ENCODE results near the gene PDE3A. TPM values are rescaled to one million over a fixed set of nuclear protein-coding genes. Genes with fewer than 3 reads are reported as not detected.

Gene PDE3A
- total RNA-seq, 2 donors from 2014 or later, result 5.5 to 6.2 TPM

GRCh38 chr12:20704860-20705259 lies 336.5 kb downstream of the PDE3A start:
- Histone ChIP-seq H3K4me3 (no peak overlapping the region), H3K4me1 (replicated peaks) (no peaks in the 10 kb centered on the region), H3K36me3 (no peaks in the 10 kb centered on the region), H3K27me3 (replicated peaks; ENCODE audit: insufficient read depth) (no peaks in the 10 kb centered on the region), H3K9me3 (no peaks in the 10 kb centered on the region), H3K27ac (no peak overlapping the region)
- WGBS, result 63% methylated on average over 6 of the region's 6 CpGs
- no peak for TF ChIP-seq CTCF (IDR thresholded peaks at IDR 0.05)
- TF ChIP-seq POLR2AphosphoS5 (IDR thresholded peaks at IDR 0.05), result no peak
- no peak for TF ChIP-seq POLR2A (IDR thresholded peaks at IDR 0.05)
- intact Hi-C loops (cut with DNase I), result no loop called here
- no peak for DNase-seq (ENCODE audit: low spot score)

- Histone ChIP-seq H3K27me3 (replicated peaks; ENCODE audit: insufficient read depth) (no peaks in the 10 kb centered on the region), H3K27ac (no peak overlapping the region), H3K4me1 (replicated peaks) (no peaks in the 10 kb centered on the region), H3K36me3 (no peaks in the 10 kb centered on the region), H3K4me3 (no peak overlapping the region), H3K9me3 (no peaks in the 10 kb centered on the region)
- intact Hi-C loops (cut with DNase I), result no loop called here
- WGBS, result 68% methylated on average over 3 of the region's 3 CpGs
- DNase-seq (ENCODE audit: low spot score), result no peak
- TF ChIP-seq POLR2AphosphoS5 (IDR thresholded peaks at IDR 0.05), result no peak
- TF ChIP-seq CTCF (IDR thresholded peaks at IDR 0.05), result no peak
- TF ChIP-seq POLR2A (IDR thresholded peaks at IDR 0.05), result no peak
Measured at GRCh38 chr12:20711846-20712245, 343.5 kb downstream of the PDE3A start.

GRCh38 chr12:20716037-20716436 lies 347.7 kb downstream of the PDE3A start:
- H3K4me1 ChIP-seq (replicated peaks), result peaks cover 2% of the 10 kb centered on the region
- no peak overlapping the region for H3K27ac ChIP-seq
- DNase-seq (ENCODE audit: low spot score), result no peak
- H3K36me3 ChIP-seq, result no peaks in the 10 kb centered on the region
- no peaks in the 10 kb centered on the region for H3K27me3 ChIP-seq (replicated peaks; ENCODE audit: insufficient read depth)
- intact Hi-C loops (cut with DNase I), result no loop called here
- 48% methylated on average over 2 of the region's 2 CpGs for WGBS
- H3K4me3 ChIP-seq, result no peak overlapping the region
- TF ChIP-seq CTCF (IDR thresholded peaks at IDR 0.05), result peak in 1 of 4 experiments; percentile 11
- no peak for TF ChIP-seq POLR2AphosphoS5 (IDR thresholded peaks at IDR 0.05)
- no peak for TF ChIP-seq POLR2A (IDR thresholded peaks at IDR 0.05)
- H3K9me3 ChIP-seq, result no peaks in the 10 kb centered on the region

GRCh38 chr12:20716985-20717384 lies 348.6 kb downstream of the PDE3A start:
- 24% methylated on average over 1 of the region's 1 CpG for WGBS
- no peak for DNase-seq (ENCODE audit: low spot score)
- Histone ChIP-seq H3K9me3 (no peaks in the 10 kb centered on the region), H3K27ac (no peak overlapping the region), H3K4me3 (no peak overlapping the region), H3K4me1 (replicated peaks) (peaks cover 2% of the 10 kb centered on the region), H3K36me3 (no peaks in the 10 kb centered on the region), H3K27me3 (replicated peaks; ENCODE audit: insufficient read depth) (no peaks in the 10 kb centered on the region)
- intact Hi-C loops (cut with DNase I), result no loop called here
- no peak for TF ChIP-seq POLR2AphosphoS5 (IDR thresholded peaks at IDR 0.05)
- TF ChIP-seq POLR2A (IDR thresholded peaks at IDR 0.05), result no peak
- TF ChIP-seq CTCF (IDR thresholded peaks at IDR 0.05), result no peak

GRCh38 chr12:20718294-20718693 lies 350.0 kb downstream of the PDE3A start:
- 88% methylated on average over 4 of the region's 4 CpGs for WGBS
- Histone ChIP-seq H3K4me3 (no peak overlapping the region), H3K9me3 (no peaks in the 10 kb centered on the region), H3K4me1 (replicated peaks) (peaks cover 2% of the 10 kb centered on the region), H3K36me3 (no peaks in the 10 kb centered on the region), H3K27ac (no peak overlapping the region), H3K27me3 (replicated peaks; ENCODE audit: insufficient read depth) (no peaks in the 10 kb centered on the region)
- intact Hi-C loops (cut with DNase I), result no loop called here
- DNase-seq (ENCODE audit: low spot score), result no peak
- TF ChIP-seq POLR2A (IDR thresholded peaks at IDR 0.05) (no peak), POLR2AphosphoS5 (IDR thresholded peaks at IDR 0.05) (no peak), CTCF (IDR thresholded peaks at IDR 0.05) (no peak)

Data from prostate gland (tissue), 2 donors.